ENCODE data around the gene SNTG2. TPM values are rescaled to one million over a fixed set of nuclear protein-coding genes. Genes with fewer than 3 reads are reported as not detected.

Gene SNTG2
- total and polyA plus RNA-seq, 2 donors (not counting 3 experiments of a cell fraction or from before 2014, with no cell fraction given): not detected

GRCh38 chr2:1081451-1082225, 131.0 kb downstream of the SNTG2 start:
- TF ChIP-seq CTCF (IDR thresholded peaks at IDR 0.05; ENCODE audit: extremely low read depth in 1 of 2, insufficient read depth in 1 of 2, low read depth in 1 of 2, low read length in 2 of 2): no peak
- no peak for TF ChIP-seq FOS (IDR thresholded peaks at IDR 0.05; ENCODE audit: borderline replicate concordance, insufficient read depth, low read length)
- TF ChIP-seq GATA2 (IDR thresholded peaks at IDR 0.05; ENCODE audit: insufficient read depth, insufficient read length, low read depth, low read length): no peak
- no peak for TF ChIP-seq MYC (IDR thresholded peaks at IDR 0.05; ENCODE audit: low read depth, low read length)
- peaks cover 11% of the 10 kb centered on the region for H3K9me3 ChIP-seq (replicated peaks; ENCODE audit: control insufficient read depth, insufficient read depth, low read length)
- no peaks in the 10 kb centered on the region for H3K79me2 ChIP-seq (ENCODE audit: control insufficient read depth, insufficient read depth, low read length)
- CTCF ChIA-PET: no interaction called here
- no peak overlapping the region for H2AFZ ChIP-seq (ENCODE audit: low read depth, low read length)
- no peaks in the 10 kb centered on the region for H4K20me1 ChIP-seq (replicated peaks; ENCODE audit: control insufficient read depth, extremely low read depth, insufficient read depth, low read length)
- intact Hi-C loops (cut with micrococcal nuclease): no loop called here
- FAIRE-seq (no peak), DNase-seq (ENCODE audit: low read depth, low spot score) (no peak)
- no peak overlapping the region for H3K4me3 ChIP-seq (replicated peaks in 1 of 3; ENCODE audit: insufficient read depth in 1 of 3, low read depth in 1 of 3, low read length in 3 of 3)
- dilution Hi-C loops (cut with MboI; ENCODE audit: extremely low pct_ligation_motif_present, low sequenced_read_pairs): no loop called here
- H3K9me1 ChIP-seq (replicated peaks; ENCODE audit: control insufficient read depth, extremely low read depth, insufficient read depth, low read length): no peaks in the 10 kb centered on the region
- no peaks in the 10 kb centered on the region for H3K27me3 ChIP-seq (ENCODE audit: control insufficient read depth in 2 of 2, insufficient read depth in 2 of 2, low read length in 2 of 2)
- H3K4me2 ChIP-seq (ENCODE audit: insufficient read depth, low read length): no peak overlapping the region
- POLR2A ChIA-PET: no interaction called here
- no peak overlapping the region for H3K9ac ChIP-seq (replicated peaks; ENCODE audit: extremely low read depth, insufficient read depth, low read length)
- no peaks in the 10 kb centered on the region for H3K36me3 ChIP-seq (ENCODE audit: control insufficient read depth in 2 of 2, extremely low read depth in 1 of 2, insufficient read depth in 2 of 2, low read length in 2 of 2)
- H3K4me1 ChIP-seq (ENCODE audit: control insufficient read depth, extremely low read depth, insufficient read depth, low read length): no peaks in the 10 kb centered on the region
- no TSS peak for BruUV-seq (replicated peaks)
- H3K27ac ChIP-seq (ENCODE audit: insufficient read depth, low read depth, low read length): no peak overlapping the region
